ENCODE data around the gene COL9A1.

DNA sequence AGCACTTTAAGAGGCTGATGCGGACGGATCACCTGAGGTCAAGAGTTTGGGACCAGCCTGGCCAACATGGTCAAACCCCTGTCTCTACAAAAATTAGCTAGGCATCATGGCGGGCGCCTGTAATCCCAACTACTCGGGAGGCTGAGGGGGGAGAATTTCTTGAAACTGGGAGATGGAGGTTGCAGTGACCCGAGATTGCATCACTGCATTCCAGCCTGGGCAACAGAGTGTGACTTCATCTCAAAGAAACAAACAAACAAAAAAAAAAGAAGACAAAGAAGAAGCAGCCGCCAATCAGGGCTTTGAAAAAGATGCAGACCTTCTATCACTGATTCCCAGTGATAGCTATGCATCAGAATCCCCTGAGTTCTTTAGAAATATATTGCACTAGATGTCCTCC is 56.8 kb downstream of the COL9A1 start:
- TF ChIP-seq, protein P1, sequence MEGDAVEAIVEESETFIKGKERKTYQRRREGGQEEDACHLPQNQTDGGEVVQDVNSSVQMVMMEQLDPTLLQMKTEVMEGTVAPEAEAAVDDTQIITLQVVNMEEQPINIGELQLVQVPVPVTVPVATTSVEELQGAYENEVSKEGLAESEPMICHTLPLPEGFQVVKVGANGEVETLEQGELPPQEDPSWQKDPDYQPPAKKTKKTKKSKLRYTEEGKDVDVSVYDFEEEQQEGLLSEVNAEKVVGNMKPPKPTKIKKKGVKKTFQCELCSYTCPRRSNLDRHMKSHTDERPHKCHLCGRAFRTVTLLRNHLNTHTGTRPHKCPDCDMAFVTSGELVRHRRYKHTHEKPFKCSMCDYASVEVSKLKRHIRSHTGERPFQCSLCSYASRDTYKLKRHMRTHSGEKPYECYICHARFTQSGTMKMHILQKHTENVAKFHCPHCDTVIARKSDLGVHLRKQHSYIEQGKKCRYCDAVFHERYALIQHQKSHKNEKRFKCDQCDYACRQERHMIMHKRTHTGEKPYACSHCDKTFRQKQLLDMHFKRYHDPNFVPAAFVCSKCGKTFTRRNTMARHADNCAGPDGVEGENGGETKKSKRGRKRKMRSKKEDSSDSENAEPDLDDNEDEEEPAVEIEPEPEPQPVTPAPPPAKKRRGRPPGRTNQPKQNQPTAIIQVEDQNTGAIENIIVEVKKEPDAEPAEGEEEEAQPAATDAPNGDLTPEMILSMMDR (IDR thresholded peaks at IDR 0.05; ENCODE audit: low read length) = no peak
- no peak for TF ChIP-seq EZH2phosphoT487 (IDR thresholded peaks at IDR 0.05; ENCODE audit: low read length)
- TF ChIP-seq EZH2 (optimal IDR thresholded peaks at IDR 0.05; ENCODE audit: low read depth, low read length) = no peak
